ENCODE results near the gene WDR72. TPM values are rescaled to one million over a fixed set of nuclear protein-coding genes. Genes with fewer than 3 reads are reported as not detected.

Gene WDR72
- polyA plus RNA-seq, 1 donor from 2014 or later, result 0.05 TPM

DNA sequence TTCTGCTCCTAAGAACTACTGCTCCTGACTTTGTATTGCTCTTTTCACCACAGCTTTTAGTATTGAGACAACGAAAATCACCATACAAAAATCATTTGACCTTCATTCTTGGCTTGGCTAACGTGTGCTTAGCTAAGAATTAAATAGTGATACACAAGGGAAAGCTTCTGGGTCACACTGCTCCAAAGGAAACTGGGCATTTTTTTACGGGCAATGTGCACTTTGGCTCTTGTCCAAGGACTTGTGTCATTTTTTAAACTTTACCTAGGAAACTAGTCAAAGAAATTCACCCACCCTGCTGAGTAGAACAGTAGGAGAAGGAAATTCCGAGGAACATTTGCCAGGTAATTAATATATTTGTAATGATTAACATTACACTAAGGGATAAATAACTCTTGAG is 19.8 kb downstream of the WDR72 start:
- Histone ChIP-seq H2AFZ (ENCODE audit: low read depth, low read length) (no peak overlapping the region), H3K27me3 (ENCODE audit: insufficient read depth, low read depth, low read length) (no peaks in the 10 kb centered on the region), H3K79me2 (replicated peaks; ENCODE audit: insufficient read depth, low read length) (no peaks in the 10 kb centered on the region), H3K4me2 (ENCODE audit: low read length) (no peak overlapping the region), H3K9me3 (ENCODE audit: low read length) (no peaks in the 10 kb centered on the region), H3K9ac (ENCODE audit: low read length) (no peak overlapping the region), H3K4me3 (ENCODE audit: low read length) (no peak overlapping the region), H3F3A (ENCODE audit: insufficient read depth, low read length, poor library complexity, severe bottlenecking) (no peaks in the 10 kb centered on the region), H3K27ac (ENCODE audit: low read length) (no peak overlapping the region), H3K36me3 (ENCODE audit: insufficient read depth, low read length) (no peaks in the 10 kb centered on the region), H3K9me2 (ENCODE audit: insufficient read depth, low read length) (no peaks in the 10 kb centered on the region), H4K20me1 (ENCODE audit: insufficient read depth) (no peaks in the 10 kb centered on the region)
- TF ChIP-seq CTCF (IDR thresholded peaks at IDR 0.05; ENCODE audit: poor library complexity, severe bottlenecking), result no peak
- no peak for TF ChIP-seq EP300 (conservative IDR thresholded peaks at IDR 0.05; ENCODE audit: poor library complexity, severe bottlenecking)
- TF ChIP-seq MXI1 (conservative IDR thresholded peaks at IDR 0.05; ENCODE audit: poor library complexity, severe bottlenecking), result no peak

DNA sequence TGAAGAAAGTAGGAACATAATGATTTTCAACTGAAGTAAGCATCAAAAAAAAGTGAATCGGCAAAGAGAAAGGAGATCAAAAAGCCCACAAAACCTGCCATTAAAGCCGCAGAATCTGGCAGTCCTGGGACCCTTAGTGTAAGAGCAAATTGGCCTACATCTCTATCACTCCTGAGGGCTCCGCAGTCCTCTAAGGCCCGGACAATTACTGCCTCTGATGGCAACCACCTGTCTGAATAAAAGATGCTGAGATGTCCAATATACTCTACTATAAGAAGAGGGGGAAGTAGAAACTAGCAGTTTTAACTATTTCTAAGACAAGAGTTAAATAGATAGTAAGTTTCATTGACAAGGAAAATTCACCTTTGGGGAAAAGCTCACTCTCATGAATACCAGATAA is 20.3 kb downstream of the WDR72 start:
- Histone ChIP-seq H3K9ac (ENCODE audit: low read length) (no peak overlapping the region), H3K36me3 (ENCODE audit: insufficient read depth, low read length) (no peaks in the 10 kb centered on the region), H3K79me2 (replicated peaks; ENCODE audit: insufficient read depth, low read length) (no peaks in the 10 kb centered on the region), H4K20me1 (ENCODE audit: insufficient read depth) (no peaks in the 10 kb centered on the region), H3K9me2 (ENCODE audit: insufficient read depth, low read length) (no peaks in the 10 kb centered on the region), H2AFZ (ENCODE audit: low read depth, low read length) (no peak overlapping the region), H3K9me3 (ENCODE audit: low read length) (no peaks in the 10 kb centered on the region), H3K4me2 (ENCODE audit: low read length) (no peak overlapping the region), H3F3A (ENCODE audit: insufficient read depth, low read length, poor library complexity, severe bottlenecking) (no peaks in the 10 kb centered on the region), H3K27me3 (ENCODE audit: insufficient read depth, low read depth, low read length) (no peaks in the 10 kb centered on the region), H3K27ac (ENCODE audit: low read length) (no peak overlapping the region), H3K4me3 (ENCODE audit: low read length) (no peak overlapping the region)
- no peak for TF ChIP-seq TAF1 (IDR thresholded peaks at IDR 0.05; ENCODE audit: low read depth)

- Histone ChIP-seq H3K4me3 (ENCODE audit: low read length) (no peak overlapping the region), H3K36me3 (ENCODE audit: insufficient read depth, low read length) (no peaks in the 10 kb centered on the region), H3K27me3 (ENCODE audit: insufficient read depth, low read depth, low read length) (no peaks in the 10 kb centered on the region), H3K9ac (ENCODE audit: low read length) (no peak overlapping the region), H3K79me2 (replicated peaks; ENCODE audit: insufficient read depth, low read length) (no peaks in the 10 kb centered on the region), H3K9me3 (ENCODE audit: low read length) (no peaks in the 10 kb centered on the region), H3K27ac (ENCODE audit: low read length) (no peak overlapping the region), H3K9me2 (ENCODE audit: insufficient read depth, low read length) (no peaks in the 10 kb centered on the region), H2AFZ (ENCODE audit: low read depth, low read length) (no peak overlapping the region), H3F3A (ENCODE audit: insufficient read depth, low read length, poor library complexity, severe bottlenecking) (no peaks in the 10 kb centered on the region), H3K4me2 (ENCODE audit: low read length) (no peak overlapping the region), H4K20me1 (ENCODE audit: insufficient read depth) (no peaks in the 10 kb centered on the region)
- TF ChIP-seq MXI1 (conservative IDR thresholded peaks at IDR 0.05; ENCODE audit: poor library complexity, severe bottlenecking), result no peak
- TF ChIP-seq CTCF (IDR thresholded peaks at IDR 0.05; ENCODE audit: poor library complexity, severe bottlenecking), result no peak
- no peak for TF ChIP-seq TAF1 (IDR thresholded peaks at IDR 0.05; ENCODE audit: low read depth)
- TF ChIP-seq, protein P1, sequence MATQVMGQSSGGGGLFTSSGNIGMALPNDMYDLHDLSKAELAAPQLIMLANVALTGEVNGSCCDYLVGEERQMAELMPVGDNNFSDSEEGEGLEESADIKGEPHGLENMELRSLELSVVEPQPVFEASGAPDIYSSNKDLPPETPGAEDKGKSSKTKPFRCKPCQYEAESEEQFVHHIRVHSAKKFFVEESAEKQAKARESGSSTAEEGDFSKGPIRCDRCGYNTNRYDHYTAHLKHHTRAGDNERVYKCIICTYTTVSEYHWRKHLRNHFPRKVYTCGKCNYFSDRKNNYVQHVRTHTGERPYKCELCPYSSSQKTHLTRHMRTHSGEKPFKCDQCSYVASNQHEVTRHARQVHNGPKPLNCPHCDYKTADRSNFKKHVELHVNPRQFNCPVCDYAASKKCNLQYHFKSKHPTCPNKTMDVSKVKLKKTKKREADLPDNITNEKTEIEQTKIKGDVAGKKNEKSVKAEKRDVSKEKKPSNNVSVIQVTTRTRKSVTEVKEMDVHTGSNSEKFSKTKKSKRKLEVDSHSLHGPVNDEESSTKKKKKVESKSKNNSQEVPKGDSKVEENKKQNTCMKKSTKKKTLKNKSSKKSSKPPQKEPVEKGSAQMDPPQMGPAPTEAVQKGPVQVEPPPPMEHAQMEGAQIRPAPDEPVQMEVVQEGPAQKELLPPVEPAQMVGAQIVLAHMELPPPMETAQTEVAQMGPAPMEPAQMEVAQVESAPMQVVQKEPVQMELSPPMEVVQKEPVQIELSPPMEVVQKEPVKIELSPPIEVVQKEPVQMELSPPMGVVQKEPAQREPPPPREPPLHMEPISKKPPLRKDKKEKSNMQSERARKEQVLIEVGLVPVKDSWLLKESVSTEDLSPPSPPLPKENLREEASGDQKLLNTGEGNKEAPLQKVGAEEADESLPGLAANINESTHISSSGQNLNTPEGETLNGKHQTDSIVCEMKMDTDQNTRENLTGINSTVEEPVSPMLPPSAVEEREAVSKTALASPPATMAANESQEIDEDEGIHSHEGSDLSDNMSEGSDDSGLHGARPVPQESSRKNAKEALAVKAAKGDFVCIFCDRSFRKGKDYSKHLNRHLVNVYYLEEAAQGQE (IDR thresholded peaks at IDR 0.05; ENCODE audit: borderline replicate concordance), result no peak
- no peak for TF ChIP-seq EZH2 (IDR thresholded peaks at IDR 0.05; ENCODE audit: borderline replicate concordance, insufficient read depth, low read length, poor library complexity, severe bottlenecking)
- TF ChIP-seq SMC3 (conservative IDR thresholded peaks at IDR 0.05; ENCODE audit: poor library complexity), result no peak
- TF ChIP-seq RAD21 (conservative IDR thresholded peaks at IDR 0.05), result no peak
- no peak for TF ChIP-seq EP300 (conservative IDR thresholded peaks at IDR 0.05; ENCODE audit: poor library complexity, severe bottlenecking)
- TF ChIP-seq POLR2AphosphoS5 (IDR thresholded peaks at IDR 0.05), result no peak
Measured at GRCh38 chr15:53721334-53722087, 38.0 kb downstream of the WDR72 start.

Measured in neural cell (in vitro differentiated cells).